Fibroblast of villous mesenchyme (primary cell): Measurements from ENCODE around the gene RBMS3. TPM values are rescaled to one million over a fixed set of nuclear protein-coding genes. Genes with fewer than 3 reads are reported as not detected.

ENCODE experiments used
- DNase-seq: peaks from one replicate; pipeline ENCODE4 v3.0.0-alpha.2; 2010; ENCODE audit warnings: low read depth
- H3K4me3 ChIP-seq: 2 replicates; pipeline ENCODE4 v1.5.1; 2011; ENCODE audit warnings: low read depth, mild to moderate bottlenecking, low read length
- CTCF ChIP-seq: IDR thresholded peaks from 2 replicates; pipeline ENCODE4 v1.5.1; 2012; ENCODE audit warnings: low read depth, mild to moderate bottlenecking, low read length; ENCODE audit not compliant: insufficient read depth
- total RNA-seq: library from RNA; depleted of rRNA; stranded (reverse); fragments of >200 nt; gene quantifications from 2 replicates; pipeline ENCODE4 v1.2.3, GENCODE V29; 2012

Gene RBMS3
- total RNA-seq, 1 donor, result 85.9 TPM

GRCh38 chr3:29263476-29263875 is 17.4 kb upstream of the RBMS3 start:
- no peak overlapping the region for H3K4me3 ChIP-seq
- no peak for DNase-seq
- TF ChIP-seq CTCF, result no peak

- TF ChIP-seq CTCF, result no peak
- DNase-seq, result no peak
- no peak overlapping the region for H3K4me3 ChIP-seq
Observed at GRCh38 chr3:29265509-29266072, 15.3 kb upstream of the RBMS3 start.

DNA sequence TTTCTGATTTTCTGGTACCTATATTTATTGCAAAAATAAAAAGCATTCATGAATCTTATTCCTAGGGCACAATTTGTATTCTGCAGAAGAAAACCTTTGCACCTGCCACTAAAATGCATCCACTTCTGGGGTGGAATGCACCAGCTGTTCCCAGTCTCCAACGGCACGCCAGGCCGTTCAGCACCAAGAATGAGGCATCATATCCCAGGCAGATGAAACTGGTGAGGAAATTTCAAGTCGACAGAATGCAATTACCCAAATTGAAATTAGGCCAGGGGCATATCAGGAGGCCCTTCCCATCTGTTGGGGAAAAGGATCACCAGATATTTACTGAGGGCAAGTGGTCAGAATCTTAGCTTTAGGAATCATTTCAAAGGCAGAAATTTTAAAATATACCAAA is 13.6 kb upstream of the RBMS3 start:
- H3K4me3 ChIP-seq, result no peak overlapping the region
- no peak for TF ChIP-seq CTCF
- no peak for DNase-seq

- TF ChIP-seq CTCF, result no peak
- DNase-seq, result no peak
- no peak overlapping the region for H3K4me3 ChIP-seq
Observed at GRCh38 chr3:29268651-29269050, 12.2 kb upstream of the RBMS3 start.

DNA sequence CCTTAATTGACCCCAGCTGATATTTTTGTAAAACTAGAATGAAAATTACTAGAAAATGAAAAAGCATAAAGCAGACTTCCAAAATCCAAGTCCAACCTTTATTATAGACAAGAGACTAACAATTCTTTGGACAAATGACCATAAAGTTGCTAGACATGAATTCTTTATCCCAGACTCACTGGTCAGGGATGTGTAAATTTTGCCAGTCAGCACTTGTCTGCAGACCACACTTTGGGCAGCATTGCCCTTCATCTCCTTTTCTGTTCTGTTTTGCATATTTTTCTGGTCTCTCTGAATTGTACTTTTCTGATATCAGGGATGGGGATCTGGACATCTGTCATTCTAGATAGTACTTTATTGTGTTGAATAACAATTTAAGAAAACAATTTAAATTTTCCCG is 10.1 kb upstream of the RBMS3 start:
- DNase-seq, result no peak
- TF ChIP-seq CTCF, result no peak
- no peak overlapping the region for H3K4me3 ChIP-seq

DNA sequence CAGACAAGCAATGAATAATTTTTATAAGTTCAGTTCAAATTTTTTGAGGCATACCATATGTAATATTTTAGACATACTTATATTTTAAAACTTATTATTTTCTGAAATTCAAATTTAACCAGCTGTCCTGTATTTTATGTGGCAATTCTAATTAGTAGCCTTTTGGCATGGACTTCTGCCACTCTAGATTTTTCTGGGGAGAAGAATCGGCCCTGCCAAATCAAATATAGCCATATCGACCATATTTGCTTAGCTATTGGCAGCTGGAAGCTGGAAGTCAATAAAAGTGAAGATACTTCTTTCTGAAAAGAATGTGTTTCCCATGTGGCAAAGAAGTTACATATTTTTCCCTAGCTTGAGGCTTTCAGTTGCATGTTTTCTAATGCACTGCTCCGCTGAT is 9.4 kb upstream of the RBMS3 start:
- DNase-seq, result no peak
- H3K4me3 ChIP-seq, result no peak overlapping the region
- no peak for TF ChIP-seq CTCF

DNA sequence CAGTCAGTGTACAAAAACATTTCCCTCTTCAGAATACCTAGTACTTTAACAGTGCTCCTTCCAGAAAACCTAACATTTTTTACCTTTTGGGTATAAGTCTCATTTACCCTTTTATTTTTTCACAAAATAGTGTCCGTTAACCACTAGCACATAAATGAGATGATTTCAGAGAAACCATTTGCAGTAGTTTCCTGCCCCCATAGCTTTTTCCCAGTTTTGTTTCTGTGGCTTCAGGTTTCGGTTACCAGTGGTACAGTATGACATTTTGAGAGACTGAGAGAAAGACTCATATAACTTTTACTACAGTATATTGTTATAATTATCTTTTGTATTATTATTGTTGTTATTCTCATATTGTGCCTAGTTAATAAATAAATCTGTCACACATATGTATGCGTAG is 6.2 kb upstream of the RBMS3 start:
- TF ChIP-seq CTCF, result no peak
- no peak for DNase-seq
- no peak overlapping the region for H3K4me3 ChIP-seq
